Smooth muscle cell (in vitro differentiated cells): ENCODE data around the gene NOXA1. TPM values are rescaled to one million over a fixed set of nuclear protein-coding genes. Genes with fewer than 3 reads are reported as not detected.

Experiments used
- DNase-seq: peaks from one replicate; lab custom pipeline; 2025; ENCODE audit not compliant: unreplicated experiment; lab: John Stamatoyannopoulos, UW
- H2AFZ ChIP-seq: fragments of 200-600 bp; sonication (generic); 2 replicates; pipeline ENCODE4 v1.6.0; 2016; ENCODE audit warnings: antibody characterized with exemption, low read depth, mild to moderate bottlenecking
- H3F3A ChIP-seq: fragments of 200-600 bp; sonication (generic); 2 replicates; pipeline ENCODE4 v1.6.0; 2017; ENCODE audit warnings: antibody characterized with exemption, low read depth
- H3K27ac ChIP-seq: fragments of 200-600 bp; sonication (generic); 2 replicates; pipeline ENCODE4 v1.5.1; 2016; ENCODE audit warnings: low read depth, mild to moderate bottlenecking
- H3K27me3 ChIP-seq: fragments of 200-600 bp; sonication (generic); 2 replicates; pipeline ENCODE4 v1.6.1; 2016; ENCODE audit warnings: low read depth, mild to moderate bottlenecking
- H3K36me3 ChIP-seq: fragments of 200-600 bp; sonication (generic); 2 replicates; pipeline ENCODE4 v1.5.1; 2016; ENCODE audit warnings: low read depth
- H3K4me1 ChIP-seq: fragments of 200-600 bp; sonication (generic); 2 replicates; pipeline ENCODE4 v1.5.1; 2016; ENCODE audit warnings: low read depth
- H3K4me2 ChIP-seq: fragments of 200-600 bp; sonication (generic); 2 replicates; pipeline ENCODE4 v1.6.0; 2016; ENCODE audit warnings: mild to moderate bottlenecking
- H3K4me3 ChIP-seq: fragments of 200-600 bp; sonication (generic); 2 replicates; pipeline ENCODE4 v1.5.1; 2016; ENCODE audit warnings: mild to moderate bottlenecking
- H3K79me2 ChIP-seq: fragments of 200-600 bp; sonication (generic); 2 replicates; pipeline ENCODE4 v1.6.0; 2016; ENCODE audit warnings: low read depth, mild to moderate bottlenecking
- H3K9ac ChIP-seq: fragments of 200-600 bp; sonication (generic); 2 replicates; pipeline ENCODE4 v1.6.0; 2016; ENCODE audit warnings: low read depth
- H3K9me3 ChIP-seq: fragments of 200-600 bp; sonication (generic); replicated peaks from 2 replicates; pipeline ENCODE4 v1.5.1; 2016; ENCODE audit warnings: low read depth
- H4K20me1 ChIP-seq: fragments of 200-600 bp; sonication (generic); 2 replicates; pipeline ENCODE4 v1.6.0; 2016; ENCODE audit warnings: low read depth
- CTCF ChIP-seq: fragments of 200-600 bp; sonication (generic); IDR thresholded peaks from 2 replicates; pipeline ENCODE4 v1.5.1; 2017; ENCODE audit warnings: borderline replicate concordance, mild to moderate bottlenecking, antibody characterized with exemption; ENCODE audit not compliant: insufficient read depth, poor library complexity, severe bottlenecking
- WGBS: methylation state at CpG from one replicate; pipeline ENCODE4 v1.1.7; 2016; ENCODE audit warnings: low lambda C conversion rate; 5-methylcytosine and 5-hydroxymethylcytosine counted together
- polyA plus RNA-seq: library from polyadenylated mRNA; unstranded; fragments of >200 nt; fragmentation: Nextera tagmentation; extraction: Ambion mirVana; gene quantifications from 2 replicates; pipeline ENCODE4 v1.2.1, GENCODE V29; 2016
- total RNA-seq: library from RNA; depleted of rRNA; stranded (reverse); fragments of >200 nt; gene quantifications from 2 replicates; pipeline ENCODE4 v1.2.3, GENCODE V29; 2014

The NOXA1 gene
- total and polyA plus RNA-seq, 2 experiments from 2014 or later = 0.09 to 0.81 TPM

GRCh38 chr9:137438591-137439157, 15.5 kb downstream of the NOXA1 start:
- no peak for TF ChIP-seq CTCF
- no peaks in the 10 kb centered on the region for H3K79me2 ChIP-seq
- no peaks in the 10 kb centered on the region for H3K9me3 ChIP-seq
- H3K4me2 ChIP-seq = no peak overlapping the region
- no peaks in the 10 kb centered on the region for H3K36me3 ChIP-seq
- H3K4me3 ChIP-seq = no peak overlapping the region
- H3K4me1 ChIP-seq = no peaks in the 10 kb centered on the region
- WGBS = 94% methylated on average over 20 of the region's 22 CpGs
- no peaks in the 10 kb centered on the region for H4K20me1 ChIP-seq
- H3K9ac ChIP-seq = no peak overlapping the region
- no peak overlapping the region for H2AFZ ChIP-seq
- DNase-seq = no peak
- no peaks in the 10 kb centered on the region for H3F3A ChIP-seq
- H3K27ac ChIP-seq = no peak overlapping the region
- no peaks in the 10 kb centered on the region for H3K27me3 ChIP-seq

- WGBS = 89% methylated on average over 17 of the region's 18 CpGs
- DNase-seq = no peak
- TF ChIP-seq CTCF = no peak
Observed at GRCh38 chr9:137439158-137439714, 16.0 kb downstream of the NOXA1 start.

GRCh38 chr9:137441289-137441934, 18.2 kb downstream of the NOXA1 start, which contains the start of gene ENTPD8:
TSS of gene ENTPD8 (minus strand) at chr9:137441357. CDS start at chr9:137438285, 3,072 bp downstream.
- Histone ChIP-seq H3F3A (no peaks in the 10 kb centered on the region), H3K9me3 (no peaks in the 10 kb centered on the region), H3K4me2 (peak within 1 kb of the TSS; percentile 86), H3K27me3 (no peaks in the 10 kb centered on the region), H3K4me3 (peak within 1 kb of the TSS; percentile 50), H3K79me2 (no peaks in the 10 kb centered on the region), H3K27ac (no peak within 1 kb of the TSS), H3K9ac (no peak within 1 kb of the TSS), H3K36me3 (no peaks in the 10 kb centered on the region), H2AFZ (peak within 1 kb of the TSS; percentile 39), H3K4me1 (no peaks in the 10 kb centered on the region), H4K20me1 (no peaks in the 10 kb centered on the region)
- under 1% methylated on average over 27 of the region's 62 CpGs for WGBS
- no peak for DNase-seq
- TF ChIP-seq CTCF = no peak

More at GRCh38 chr9:137439158-137439714, 16.0 kb downstream of the NOXA1 start:
- no peaks in the 10 kb centered on the region for H3K4me1 ChIP-seq
- no peaks in the 10 kb centered on the region for H3K27me3 ChIP-seq
- H3K79me2 ChIP-seq = no peaks in the 10 kb centered on the region
- no peaks in the 10 kb centered on the region for H3K9me3 ChIP-seq
- H3K36me3 ChIP-seq = no peaks in the 10 kb centered on the region
- no peak overlapping the region for H2AFZ ChIP-seq
- no peak overlapping the region for H3K27ac ChIP-seq
- no peaks in the 10 kb centered on the region for H4K20me1 ChIP-seq
- no peak overlapping the region for H3K4me3 ChIP-seq
- no peak overlapping the region for H3K9ac ChIP-seq
- H3F3A ChIP-seq = no peaks in the 10 kb centered on the region
- no peak overlapping the region for H3K4me2 ChIP-seq
